C4-2B (cell line): ENCODE results near the gene KSR2.

Experiments used
- ZFX ChIP-seq: fragments of 450-650 bp; IDR thresholded peaks from 2 replicates; pipeline ENCODE4 v1.6.1; 2017
- TF ChIP-seq, protein P1 (sequence below): fragments of 450-650 bp; conservative IDR thresholded peaks from 2 replicates; pipeline ENCODE4 v1.5.1; 2017; ENCODE audit warnings: mild to moderate bottlenecking

DNA sequence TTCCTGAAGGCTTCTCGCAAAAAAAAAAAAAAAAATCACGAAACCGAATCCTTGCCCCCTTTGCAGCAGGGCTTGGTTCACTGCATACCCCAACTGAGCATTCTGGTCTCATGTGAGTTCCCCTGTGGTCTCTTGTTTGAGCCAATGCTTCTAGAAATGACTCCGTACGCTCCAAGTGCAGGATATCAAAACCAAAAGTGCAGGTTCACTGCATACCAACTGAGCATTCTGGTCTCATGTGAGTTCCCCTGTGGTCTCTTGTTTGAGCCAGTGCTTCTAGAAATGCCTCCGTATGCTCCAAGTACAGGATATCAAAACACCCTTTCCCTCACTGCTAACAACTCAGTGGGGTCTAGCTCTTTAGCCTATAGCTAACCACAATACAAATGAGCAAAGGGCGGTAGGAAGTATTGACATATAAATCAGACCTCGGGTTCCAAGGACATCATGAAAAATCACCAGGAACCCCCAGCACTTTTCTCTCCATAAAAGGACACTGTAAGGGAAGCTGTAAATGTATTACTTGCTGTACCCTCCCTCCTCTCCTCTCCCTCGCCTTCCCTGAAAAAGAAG lies 401.1 kb downstream of the KSR2 start:
- TF ChIP-seq, protein P1, sequence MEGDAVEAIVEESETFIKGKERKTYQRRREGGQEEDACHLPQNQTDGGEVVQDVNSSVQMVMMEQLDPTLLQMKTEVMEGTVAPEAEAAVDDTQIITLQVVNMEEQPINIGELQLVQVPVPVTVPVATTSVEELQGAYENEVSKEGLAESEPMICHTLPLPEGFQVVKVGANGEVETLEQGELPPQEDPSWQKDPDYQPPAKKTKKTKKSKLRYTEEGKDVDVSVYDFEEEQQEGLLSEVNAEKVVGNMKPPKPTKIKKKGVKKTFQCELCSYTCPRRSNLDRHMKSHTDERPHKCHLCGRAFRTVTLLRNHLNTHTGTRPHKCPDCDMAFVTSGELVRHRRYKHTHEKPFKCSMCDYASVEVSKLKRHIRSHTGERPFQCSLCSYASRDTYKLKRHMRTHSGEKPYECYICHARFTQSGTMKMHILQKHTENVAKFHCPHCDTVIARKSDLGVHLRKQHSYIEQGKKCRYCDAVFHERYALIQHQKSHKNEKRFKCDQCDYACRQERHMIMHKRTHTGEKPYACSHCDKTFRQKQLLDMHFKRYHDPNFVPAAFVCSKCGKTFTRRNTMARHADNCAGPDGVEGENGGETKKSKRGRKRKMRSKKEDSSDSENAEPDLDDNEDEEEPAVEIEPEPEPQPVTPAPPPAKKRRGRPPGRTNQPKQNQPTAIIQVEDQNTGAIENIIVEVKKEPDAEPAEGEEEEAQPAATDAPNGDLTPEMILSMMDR = no peak
- TF ChIP-seq ZFX = no peak
